Activated CD4-positive, CD25-positive, alpha-beta regulatory T cell (primary cell): ENCODE data around the gene TMA7.

Experiments
- DNase-seq, 4 experiments: peaks; one replicate each; lab custom pipeline; 2025; lab: John Stamatoyannopoulos, UW

The TMA7 gene

GRCh38 chr3:48423241-48423882 is 16.7 kb upstream of the TMA7 start:
- DNase-seq: no peak

GRCh38 chr3:48423883-48424695 is 16.0 kb upstream of the TMA7 start:
- DNase-seq: no peak

GRCh38 chr3:48425281-48425812 is 14.7 kb upstream of the TMA7 start:
- DNase-seq: no peak

- no peak for DNase-seq
These were observed 13.6 kb upstream of the TMA7 start for GRCh38 chr3:48426401-48426909.

- DNase-seq: no peak
These were observed 13.0 kb upstream of the TMA7 start for GRCh38 chr3:48426944-48427629.

- DNase-seq: no peak
These were observed 12.5 kb upstream of the TMA7 start for GRCh38 chr3:48427630-48427962.

- no peak for DNase-seq
These were observed 11.9 kb upstream of the TMA7 start for GRCh38 chr3:48428088-48428571.

GRCh38 chr3:48428572-48429316 is 11.3 kb upstream of the TMA7 start:
- DNase-seq: no peak

- peak; percentile 27 to 49 (median 36) for DNase-seq
These were observed 10.6 kb upstream of the TMA7 start for GRCh38 chr3:48429317-48429959.

- DNase-seq: no peak
These were observed 9.9 kb upstream of the TMA7 start, which contains the start of gene PLXNB1 for GRCh38 chr3:48429960-48430707. Gene PLXNB1 (minus strand): TSS chr3:48430086. CDS start chr3:48424611, 5,475 bp downstream.

GRCh38 chr3:48430708-48431101 is 9.4 kb upstream of the TMA7 start:
- DNase-seq: no peak

GRCh38 chr3:48431224-48432029 is 8.6 kb upstream of the TMA7 start:
- no peak for DNase-seq

- no peak for DNase-seq
These were observed 7.4 kb upstream of the TMA7 start for GRCh38 chr3:48432411-48433371.

GRCh38 chr3:48433472-48434118 is 6.5 kb upstream of the TMA7 start:
- no peak for DNase-seq

GRCh38 chr3:48434591-48435222 is 5.3 kb upstream of the TMA7 start:
- DNase-seq: no peak

- DNase-seq: no peak
These were observed 4.8 kb upstream of the TMA7 start for GRCh38 chr3:48435223-48435595.

GRCh38 chr3:48435774-48436476 is 4.1 kb upstream of the TMA7 start:
- peak; percentile 63 to 73 (median 70) for DNase-seq
